Suprapubic skin (tissue), 4 donors: ENCODE measurements around the gene CHTOP. TPM values are rescaled to one million over a fixed set of nuclear protein-coding genes. Genes with fewer than 3 reads are reported as not detected.
A peak's percentile ranks its signal among the peaks of the same experiment; 100 is the strongest.

ENCODE experiments used
- DNase-seq, 2 donors: peaks; one replicate each; pipeline ENCODE4 v3.0.0-alpha.2; 2019; ENCODE audit warnings: low spot score in 2 of 2
- H3K27ac ChIP-seq: fragments of 200-600 bp; sonication (generic); one replicate; pipeline ENCODE4 v1.5.1; 2019
- H3K27me3 ChIP-seq: fragments of 200-600 bp; sonication (generic); one replicate; pipeline ENCODE4 v1.5.1; 2019
- H3K36me3 ChIP-seq: fragments of 200-600 bp; sonication (generic); one replicate; pipeline ENCODE4 v1.5.1; 2019
- H3K4me1 ChIP-seq: fragments of 200-600 bp; sonication (generic); one replicate; pipeline ENCODE4 v1.5.1; 2019
- H3K4me3 ChIP-seq: fragments of 200-600 bp; sonication (generic); one replicate; pipeline ENCODE4 v1.5.1; 2019; ENCODE audit warnings: mild to moderate bottlenecking
- H3K9me3 ChIP-seq: fragments of 200-600 bp; sonication (generic); one replicate; pipeline ENCODE4 v1.5.1; 2019
- EP300 ChIP-seq: sonication (generic); formaldehyde crosslinking; IDR thresholded peaks from one replicate; pipeline ENCODE4 v1.6.1; 2017; ENCODE audit warnings: antibody characterized with exemption
- POLR2A ChIP-seq, 2 donors: fragments of 450-650 bp; IDR thresholded peaks; one replicate each; pipeline ENCODE4 v1.6.1; 2017; ENCODE audit warnings: antibody characterized with exemption in 2 of 2, mild to moderate bottlenecking in 2 of 2, moderate library complexity in 2 of 2
- POLR2AphosphoS5 ChIP-seq, 3 donors: sonication (generic); formaldehyde crosslinking; IDR thresholded peaks; one replicate each; pipeline ENCODE4 v1.6.1; 2017; ENCODE audit warnings: antibody characterized with exemption in 3 of 3
- WGBS: methylation state at CpG from one replicate; pipeline ENCODE4 v1.1.5; 2018; 5-methylcytosine and 5-hydroxymethylcytosine counted together
- total RNA-seq, 4 donors: library from RNA; depleted of rRNA; stranded (reverse); fragments of >200 nt; gene quantifications; one replicate each; pipeline ENCODE4 v1.1.0, GENCODE V29; 2016
- TF ChIP-seq, protein P1 (sequence below), 2 donors: fragments of 200-600 bp in 1 of 2; fragments of 450-650 bp in 1 of 2; sonication (generic) in 1 of 2; IDR thresholded peaks; one replicate each; pipeline ENCODE4 v1.5.1; 2016 to 2019; ENCODE audit warnings: antibody characterized with exemption in 2 of 2, mild to moderate bottlenecking in 1 of 2, moderate library complexity in 1 of 2

The CHTOP gene
- total RNA-seq, 4 donors from 2014 or later = 56.8 to 78.1 (median 58.2) TPM

DNA sequence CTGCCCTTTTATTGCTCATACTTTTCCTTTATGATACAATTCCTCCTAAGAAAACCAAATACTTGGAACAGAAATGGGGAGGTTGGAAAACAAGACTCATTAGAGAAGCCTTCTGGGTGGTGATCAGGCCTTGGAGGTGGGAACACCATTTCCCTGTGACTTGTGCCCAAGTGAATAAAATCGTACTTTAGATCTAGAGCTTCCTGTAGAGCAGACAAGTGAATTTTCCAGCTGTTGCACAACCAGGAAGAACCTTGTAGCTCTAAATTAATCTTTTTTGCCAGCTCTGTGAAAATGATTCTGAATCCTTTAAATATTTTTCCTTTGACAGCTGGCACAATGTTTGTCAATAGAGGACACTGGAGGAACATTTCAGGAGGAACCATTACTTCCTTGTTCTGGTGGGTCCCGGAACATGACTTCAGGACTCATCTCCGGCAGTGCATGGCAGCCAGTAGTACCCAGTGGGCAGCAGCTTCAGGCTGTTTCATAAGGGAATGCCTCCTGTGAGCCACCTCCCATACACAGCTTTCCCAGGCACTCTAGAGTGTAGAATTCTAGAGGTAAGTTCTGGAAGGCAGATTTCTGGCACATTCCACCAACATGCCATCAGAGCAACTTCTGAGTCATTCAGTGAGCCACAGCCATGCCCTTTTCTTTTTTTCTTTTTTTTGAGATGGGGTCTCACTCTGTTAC is 19.1 kb downstream of the CHTOP start:
- DNase-seq = peak; percentile 50 to 57
- peak overlapping the region; percentile 54 for H3K27ac ChIP-seq
- H3K4me3 ChIP-seq = no peak overlapping the region
- no peaks in the 10 kb centered on the region for H3K9me3 ChIP-seq
- peaks cover 6% of the 10 kb centered on the region for H3K4me1 ChIP-seq
- H3K27me3 ChIP-seq = no peaks in the 10 kb centered on the region
- WGBS = 42% methylated on average over 3 of the region's 3 CpGs
- no peaks in the 10 kb centered on the region for H3K36me3 ChIP-seq
- TF ChIP-seq EP300 (no peak), POLR2A (IDR thresholded peaks at IDR 0.05) (no peak), POLR2AphosphoS5 (IDR thresholded peaks at IDR 0.05) (no peak)
- TF ChIP-seq, protein P1, sequence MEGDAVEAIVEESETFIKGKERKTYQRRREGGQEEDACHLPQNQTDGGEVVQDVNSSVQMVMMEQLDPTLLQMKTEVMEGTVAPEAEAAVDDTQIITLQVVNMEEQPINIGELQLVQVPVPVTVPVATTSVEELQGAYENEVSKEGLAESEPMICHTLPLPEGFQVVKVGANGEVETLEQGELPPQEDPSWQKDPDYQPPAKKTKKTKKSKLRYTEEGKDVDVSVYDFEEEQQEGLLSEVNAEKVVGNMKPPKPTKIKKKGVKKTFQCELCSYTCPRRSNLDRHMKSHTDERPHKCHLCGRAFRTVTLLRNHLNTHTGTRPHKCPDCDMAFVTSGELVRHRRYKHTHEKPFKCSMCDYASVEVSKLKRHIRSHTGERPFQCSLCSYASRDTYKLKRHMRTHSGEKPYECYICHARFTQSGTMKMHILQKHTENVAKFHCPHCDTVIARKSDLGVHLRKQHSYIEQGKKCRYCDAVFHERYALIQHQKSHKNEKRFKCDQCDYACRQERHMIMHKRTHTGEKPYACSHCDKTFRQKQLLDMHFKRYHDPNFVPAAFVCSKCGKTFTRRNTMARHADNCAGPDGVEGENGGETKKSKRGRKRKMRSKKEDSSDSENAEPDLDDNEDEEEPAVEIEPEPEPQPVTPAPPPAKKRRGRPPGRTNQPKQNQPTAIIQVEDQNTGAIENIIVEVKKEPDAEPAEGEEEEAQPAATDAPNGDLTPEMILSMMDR (IDR thresholded peaks at IDR 0.05) = no peak

GRCh38 chr1:153655333-153655732 is 21.5 kb downstream of the CHTOP start:
- no peaks in the 10 kb centered on the region for H3K27me3 ChIP-seq
- H3K36me3 ChIP-seq = no peaks in the 10 kb centered on the region
- H3K9me3 ChIP-seq = no peaks in the 10 kb centered on the region
- H3K4me3 ChIP-seq = no peak overlapping the region
- peaks cover 15% of the 10 kb centered on the region for H3K4me1 ChIP-seq
- no peak overlapping the region for H3K27ac ChIP-seq
- WGBS = 92% methylated on average over 3 of the region's 3 CpGs
- peak in 1 of 2 donors; percentile 14 for DNase-seq
- TF ChIP-seq EP300 (no peak), POLR2A (IDR thresholded peaks at IDR 0.05) (no peak), POLR2AphosphoS5 (IDR thresholded peaks at IDR 0.05) (no peak)
- TF ChIP-seq, protein P1 (IDR thresholded peaks at IDR 0.05) = no peak

- H3K36me3 ChIP-seq = peaks cover 31% of the 10 kb centered on the region
Measured at GRCh38 chr1:153658400-153659174, 24.7 kb downstream of the CHTOP start, which contains the start of gene SNAPIN. TSS of gene SNAPIN (plus strand) at chr1:153658703. CDS start at chr1:153658744, 41 bp downstream.

GRCh38 chr1:153659175-153659534 is 25.3 kb downstream of the CHTOP start:
- H3K4me3 ChIP-seq = peak overlapping the region; percentile 71

More at GRCh38 chr1:153658400-153659174, 24.7 kb downstream of the CHTOP start, which contains the start of gene SNAPIN:
- no peaks in the 10 kb centered on the region for H3K9me3 ChIP-seq
- no peak for TF ChIP-seq EP300
- peak in 1 of 2 donors; percentile 60 for TF ChIP-seq POLR2A (IDR thresholded peaks at IDR 0.05)
- peak in 1 of 3 donors; percentile 71 for TF ChIP-seq POLR2AphosphoS5 (IDR thresholded peaks at IDR 0.05)
- TF ChIP-seq, protein P1 (IDR thresholded peaks at IDR 0.05) = peak in 1 of 2 donors; percentile 14
- H3K27ac ChIP-seq = peak within 1 kb of the TSS; percentile 92
- H3K4me1 ChIP-seq = peaks cover 15% of the 10 kb centered on the region
- no peaks in the 10 kb centered on the region for H3K27me3 ChIP-seq
- H3K4me3 ChIP-seq = peak within 1 kb of the TSS; percentile 71
- peak; percentile 95 for DNase-seq
- WGBS = 2% methylated on average over 45 of the region's 53 CpGs

More at GRCh38 chr1:153659175-153659534, 25.3 kb downstream of the CHTOP start:
- no peaks in the 10 kb centered on the region for H3K9me3 ChIP-seq
- H3K27me3 ChIP-seq = no peaks in the 10 kb centered on the region
- 43% methylated on average over 8 of the region's 8 CpGs for WGBS
- peaks cover 37% of the 10 kb centered on the region for H3K36me3 ChIP-seq
- H3K27ac ChIP-seq = peak overlapping the region; percentile 92
- TF ChIP-seq, protein P1 (IDR thresholded peaks at IDR 0.05) = no peak
- TF ChIP-seq POLR2AphosphoS5 (IDR thresholded peaks at IDR 0.05) (no peak), EP300 (no peak), POLR2A (IDR thresholded peaks at IDR 0.05) (no peak)
- DNase-seq = no peak
- peaks cover 15% of the 10 kb centered on the region for H3K4me1 ChIP-seq
